ENCODE results near the gene RSRP1.

DNA sequence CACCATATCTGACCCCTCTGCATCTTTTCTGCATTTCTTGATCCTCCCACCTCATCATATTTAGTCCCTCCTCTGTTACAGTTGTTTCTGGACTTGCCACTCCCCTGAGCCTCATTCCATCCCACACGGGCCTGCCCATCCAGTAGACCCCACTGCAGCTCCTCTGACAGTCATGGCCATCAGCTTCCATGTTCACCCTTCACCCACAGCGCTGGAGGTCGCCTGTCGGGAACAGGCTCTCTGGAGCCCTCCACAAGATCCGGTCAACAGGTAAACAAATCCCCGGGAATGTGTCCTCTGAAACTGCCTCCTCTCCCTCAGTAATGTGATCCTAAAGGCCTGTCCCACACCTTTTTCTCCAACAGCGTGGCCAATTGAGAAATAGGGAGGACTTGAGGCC, 46.2 kb downstream of the RSRP1 start:
- TF ChIP-seq, protein P1, sequence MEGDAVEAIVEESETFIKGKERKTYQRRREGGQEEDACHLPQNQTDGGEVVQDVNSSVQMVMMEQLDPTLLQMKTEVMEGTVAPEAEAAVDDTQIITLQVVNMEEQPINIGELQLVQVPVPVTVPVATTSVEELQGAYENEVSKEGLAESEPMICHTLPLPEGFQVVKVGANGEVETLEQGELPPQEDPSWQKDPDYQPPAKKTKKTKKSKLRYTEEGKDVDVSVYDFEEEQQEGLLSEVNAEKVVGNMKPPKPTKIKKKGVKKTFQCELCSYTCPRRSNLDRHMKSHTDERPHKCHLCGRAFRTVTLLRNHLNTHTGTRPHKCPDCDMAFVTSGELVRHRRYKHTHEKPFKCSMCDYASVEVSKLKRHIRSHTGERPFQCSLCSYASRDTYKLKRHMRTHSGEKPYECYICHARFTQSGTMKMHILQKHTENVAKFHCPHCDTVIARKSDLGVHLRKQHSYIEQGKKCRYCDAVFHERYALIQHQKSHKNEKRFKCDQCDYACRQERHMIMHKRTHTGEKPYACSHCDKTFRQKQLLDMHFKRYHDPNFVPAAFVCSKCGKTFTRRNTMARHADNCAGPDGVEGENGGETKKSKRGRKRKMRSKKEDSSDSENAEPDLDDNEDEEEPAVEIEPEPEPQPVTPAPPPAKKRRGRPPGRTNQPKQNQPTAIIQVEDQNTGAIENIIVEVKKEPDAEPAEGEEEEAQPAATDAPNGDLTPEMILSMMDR (conservative IDR thresholded peaks at IDR 0.05; ENCODE audit: low read depth in 2 of 2) = no peak
- TF ChIP-seq EZH2phosphoT487 (IDR thresholded peaks at IDR 0.05; ENCODE audit: unreplicated experiment) (no peak), EZH2 (IDR thresholded peaks at IDR 0.05; ENCODE audit: low read depth, unreplicated experiment) (no peak), POLR2AphosphoS5 (IDR thresholded peaks at IDR 0.05; ENCODE audit: low read depth) (no peak), JUNB (IDR thresholded peaks at IDR 0.05; ENCODE audit: unreplicated experiment) (no peak), ZNF331 (CRISPR knock-in tag; IDR thresholded peaks at IDR 0.05; ENCODE audit: low read depth) (no peak), NANOG (IDR thresholded peaks at IDR 0.05; ENCODE audit: borderline replicate concordance) (no peak), STAT1 (IDR thresholded peaks at IDR 0.05; ENCODE audit: unreplicated experiment) (no peak)
- TF ChIP-seq, protein P2, sequence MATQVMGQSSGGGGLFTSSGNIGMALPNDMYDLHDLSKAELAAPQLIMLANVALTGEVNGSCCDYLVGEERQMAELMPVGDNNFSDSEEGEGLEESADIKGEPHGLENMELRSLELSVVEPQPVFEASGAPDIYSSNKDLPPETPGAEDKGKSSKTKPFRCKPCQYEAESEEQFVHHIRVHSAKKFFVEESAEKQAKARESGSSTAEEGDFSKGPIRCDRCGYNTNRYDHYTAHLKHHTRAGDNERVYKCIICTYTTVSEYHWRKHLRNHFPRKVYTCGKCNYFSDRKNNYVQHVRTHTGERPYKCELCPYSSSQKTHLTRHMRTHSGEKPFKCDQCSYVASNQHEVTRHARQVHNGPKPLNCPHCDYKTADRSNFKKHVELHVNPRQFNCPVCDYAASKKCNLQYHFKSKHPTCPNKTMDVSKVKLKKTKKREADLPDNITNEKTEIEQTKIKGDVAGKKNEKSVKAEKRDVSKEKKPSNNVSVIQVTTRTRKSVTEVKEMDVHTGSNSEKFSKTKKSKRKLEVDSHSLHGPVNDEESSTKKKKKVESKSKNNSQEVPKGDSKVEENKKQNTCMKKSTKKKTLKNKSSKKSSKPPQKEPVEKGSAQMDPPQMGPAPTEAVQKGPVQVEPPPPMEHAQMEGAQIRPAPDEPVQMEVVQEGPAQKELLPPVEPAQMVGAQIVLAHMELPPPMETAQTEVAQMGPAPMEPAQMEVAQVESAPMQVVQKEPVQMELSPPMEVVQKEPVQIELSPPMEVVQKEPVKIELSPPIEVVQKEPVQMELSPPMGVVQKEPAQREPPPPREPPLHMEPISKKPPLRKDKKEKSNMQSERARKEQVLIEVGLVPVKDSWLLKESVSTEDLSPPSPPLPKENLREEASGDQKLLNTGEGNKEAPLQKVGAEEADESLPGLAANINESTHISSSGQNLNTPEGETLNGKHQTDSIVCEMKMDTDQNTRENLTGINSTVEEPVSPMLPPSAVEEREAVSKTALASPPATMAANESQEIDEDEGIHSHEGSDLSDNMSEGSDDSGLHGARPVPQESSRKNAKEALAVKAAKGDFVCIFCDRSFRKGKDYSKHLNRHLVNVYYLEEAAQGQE (IDR thresholded peaks at IDR 0.05; ENCODE audit: unreplicated experiment) = no peak
- TF ChIP-seq, protein P3, sequence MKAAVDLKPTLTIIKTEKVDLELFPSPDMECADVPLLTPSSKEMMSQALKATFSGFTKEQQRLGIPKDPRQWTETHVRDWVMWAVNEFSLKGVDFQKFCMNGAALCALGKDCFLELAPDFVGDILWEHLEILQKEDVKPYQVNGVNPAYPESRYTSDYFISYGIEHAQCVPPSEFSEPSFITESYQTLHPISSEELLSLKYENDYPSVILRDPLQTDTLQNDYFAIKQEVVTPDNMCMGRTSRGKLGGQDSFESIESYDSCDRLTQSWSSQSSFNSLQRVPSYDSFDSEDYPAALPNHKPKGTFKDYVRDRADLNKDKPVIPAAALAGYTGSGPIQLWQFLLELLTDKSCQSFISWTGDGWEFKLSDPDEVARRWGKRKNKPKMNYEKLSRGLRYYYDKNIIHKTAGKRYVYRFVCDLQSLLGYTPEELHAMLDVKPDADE (IDR thresholded peaks at IDR 0.05) = no peak
